Measurements from ENCODE around the gene ADAM33. TPM values are rescaled to one million over a fixed set of nuclear protein-coding genes. Genes with fewer than 3 reads are reported as not detected.

The ADAM33 gene
- total and polyA plus RNA-seq, 4 donors, result 0.11 to 1.2 (median 0.60) TPM

- no peak overlapping the region for H3K27ac ChIP-seq (ENCODE audit: low read depth in 1 of 2, low read length in 2 of 2)
- no peaks in the 10 kb centered on the region for H3K36me3 ChIP-seq (ENCODE audit: control insufficient read depth in 4 of 4, insufficient read depth in 3 of 4, low read depth in 1 of 4, low read length in 3 of 4)
- H3K27me3 ChIP-seq (ENCODE audit: control insufficient read depth in 4 of 4, insufficient read depth in 4 of 4, low read length in 3 of 4), result peaks cover 0 to 4% (median 4%) of the 10 kb centered on the region in 4 donors
- no peaks in the 10 kb centered on the region for H3K9me3 ChIP-seq (ENCODE audit: control insufficient read depth in 4 of 4, low read length in 3 of 4)
- 75% methylated on average over 7 of the region's 7 CpGs for WGBS
- TF ChIP-seq GABPA (IDR thresholded peaks at IDR 0.05 in 1 of 2, conservative IDR thresholded peaks at IDR 0.05 in 1 of 2) (no peak), HNF4G (IDR thresholded peaks at IDR 0.05) (no peak), HNF4A (conservative IDR thresholded peaks at IDR 0.05) (no peak), REST (IDR thresholded peaks at IDR 0.05) (no peak), CTCF (IDR thresholded peaks at IDR 0.05; ENCODE audit: low read depth, low read length, missing input control) (no peak), RAD21 (IDR thresholded peaks at IDR 0.05) (no peak), RXRA (IDR thresholded peaks at IDR 0.05) (no peak), SP1 (IDR thresholded peaks at IDR 0.05) (no peak), JUND (IDR thresholded peaks at IDR 0.05) (no peak), FOXA1 (IDR thresholded peaks at IDR 0.05) (no peak), MAX (IDR thresholded peaks at IDR 0.05) (no peak), NR2F2 (IDR thresholded peaks at IDR 0.05) (no peak), YY1 (IDR thresholded peaks at IDR 0.05) (no peak), ATF3 (IDR thresholded peaks at IDR 0.05) (no peak), FOXA2 (IDR thresholded peaks at IDR 0.05) (no peak), TAF1 (conservative IDR thresholded peaks at IDR 0.05) (no peak), EGR1 (IDR thresholded peaks at IDR 0.05; ENCODE audit: low read depth in 2 of 2) (no peak)
- peaks cover 0 to 8% (median 5%) of the 10 kb centered on the region in 4 donors for H3K4me1 ChIP-seq (ENCODE audit: control insufficient read depth in 4 of 4, insufficient read depth in 4 of 4, low read length in 3 of 4)
- no peak overlapping the region for H3K4me3 ChIP-seq (ENCODE audit: low read depth in 1 of 3, low read length in 3 of 3)
- no peak for DNase-seq (ENCODE audit: low spot score)
- no peak overlapping the region for H3K9ac ChIP-seq (ENCODE audit: low read depth in 1 of 2, low read length in 2 of 2)
Measured at GRCh38 chr20:3686421-3686820, 4.6 kb upstream of the ADAM33 start.

- Histone ChIP-seq H3K27ac (ENCODE audit: low read depth in 1 of 2, low read length in 2 of 2) (no peak overlapping the region), H3K9me3 (ENCODE audit: control insufficient read depth in 4 of 4, low read length in 3 of 4) (no peaks in the 10 kb centered on the region), H3K4me3 (ENCODE audit: low read depth in 1 of 3, low read length in 3 of 3) (no peak overlapping the region), H3K4me1 (ENCODE audit: control insufficient read depth in 4 of 4, insufficient read depth in 4 of 4, low read length in 3 of 4) (peaks cover 0 to 8% (median 5%) of the 10 kb centered on the region in 4 donors), H3K36me3 (ENCODE audit: control insufficient read depth in 4 of 4, insufficient read depth in 3 of 4, low read depth in 1 of 4, low read length in 3 of 4) (no peaks in the 10 kb centered on the region), H3K27me3 (ENCODE audit: control insufficient read depth in 4 of 4, insufficient read depth in 4 of 4, low read length in 3 of 4) (peaks cover 0 to 4% (median 4%) of the 10 kb centered on the region in 4 donors), H3K9ac (ENCODE audit: low read depth in 1 of 2, low read length in 2 of 2) (no peak overlapping the region)
- DNase-seq (ENCODE audit: low spot score), result no peak
- 60% methylated on average over 7 of the region's 7 CpGs for WGBS
- TF ChIP-seq CTCF (IDR thresholded peaks at IDR 0.05; ENCODE audit: low read depth, low read length, missing input control) (no peak), REST (IDR thresholded peaks at IDR 0.05) (no peak), ZBTB33 (IDR thresholded peaks at IDR 0.05) (no peak), ATF3 (IDR thresholded peaks at IDR 0.05) (no peak), SP1 (IDR thresholded peaks at IDR 0.05) (no peak), HNF4G (IDR thresholded peaks at IDR 0.05) (no peak), YY1 (IDR thresholded peaks at IDR 0.05) (no peak), EGR1 (IDR thresholded peaks at IDR 0.05; ENCODE audit: low read depth in 2 of 2) (no peak), FOXA2 (IDR thresholded peaks at IDR 0.05) (no peak), RXRA (IDR thresholded peaks at IDR 0.05) (no peak)
Measured at GRCh38 chr20:3685341-3685740, 3.5 kb upstream of the ADAM33 start.
